ENCODE data around the gene ZIC1. TPM values are rescaled to one million over a fixed set of nuclear protein-coding genes. Genes with fewer than 3 reads are reported as not detected.

ZIC1 gene
- total RNA-seq, 3 donors from 2014 or later, result 0.48 TPM; not detected in 2

DNA sequence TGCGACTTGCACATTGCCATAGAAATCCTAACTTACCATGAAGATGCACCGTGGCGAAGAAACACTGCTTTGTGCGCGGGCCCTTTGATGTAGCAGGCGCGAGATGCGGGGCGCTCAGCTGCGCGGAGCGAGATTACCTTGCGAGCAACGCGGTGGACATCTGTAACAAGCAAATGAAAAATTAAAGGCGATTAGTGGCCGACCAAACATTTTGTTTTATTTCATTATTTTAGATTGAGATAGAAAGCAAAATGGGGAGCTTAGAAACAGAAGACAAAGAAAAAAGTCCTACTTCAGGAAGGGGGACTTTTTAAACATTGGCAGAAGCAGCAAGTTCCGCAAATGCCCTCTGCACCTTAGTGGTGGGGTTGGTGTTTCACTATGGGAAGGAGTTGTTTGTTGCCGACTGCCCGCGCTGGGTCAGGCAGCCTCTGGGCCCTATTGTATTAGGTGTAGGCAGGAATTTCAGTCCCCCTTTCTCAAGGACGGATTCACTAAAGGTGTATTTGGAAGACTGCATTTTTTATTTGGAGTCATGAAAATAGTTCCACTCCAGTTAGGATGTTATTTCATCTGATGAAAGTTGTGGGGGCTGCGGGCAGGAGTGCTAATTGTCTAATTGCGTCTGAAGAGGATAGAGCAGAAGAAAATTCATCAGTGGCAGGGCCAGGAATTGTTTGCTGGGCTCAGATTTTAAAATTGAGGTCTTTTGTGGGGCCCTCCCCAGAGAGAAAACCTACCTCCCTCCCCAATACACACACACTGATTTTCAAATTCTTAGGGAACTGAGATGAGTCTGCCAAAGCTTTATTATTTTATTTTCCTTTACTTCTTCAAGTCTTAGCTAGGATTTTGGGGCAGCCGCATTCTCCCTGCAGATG, 20.2 kb upstream of the ZIC1 start:
- Histone ChIP-seq H3K36me3 (ENCODE audit: low read depth) (no peaks in the 10 kb centered on the region), H3K4me1 (ENCODE audit: low read depth) (no peaks in the 10 kb centered on the region), H3K9me3 (no peaks in the 10 kb centered on the region), H3K4me3 (no peak overlapping the region)
- intact Hi-C loops (cut with DNase I, micrococcal nuclease), result no loop called here
- no peak for DNase-seq
- TF ChIP-seq, protein P1, sequence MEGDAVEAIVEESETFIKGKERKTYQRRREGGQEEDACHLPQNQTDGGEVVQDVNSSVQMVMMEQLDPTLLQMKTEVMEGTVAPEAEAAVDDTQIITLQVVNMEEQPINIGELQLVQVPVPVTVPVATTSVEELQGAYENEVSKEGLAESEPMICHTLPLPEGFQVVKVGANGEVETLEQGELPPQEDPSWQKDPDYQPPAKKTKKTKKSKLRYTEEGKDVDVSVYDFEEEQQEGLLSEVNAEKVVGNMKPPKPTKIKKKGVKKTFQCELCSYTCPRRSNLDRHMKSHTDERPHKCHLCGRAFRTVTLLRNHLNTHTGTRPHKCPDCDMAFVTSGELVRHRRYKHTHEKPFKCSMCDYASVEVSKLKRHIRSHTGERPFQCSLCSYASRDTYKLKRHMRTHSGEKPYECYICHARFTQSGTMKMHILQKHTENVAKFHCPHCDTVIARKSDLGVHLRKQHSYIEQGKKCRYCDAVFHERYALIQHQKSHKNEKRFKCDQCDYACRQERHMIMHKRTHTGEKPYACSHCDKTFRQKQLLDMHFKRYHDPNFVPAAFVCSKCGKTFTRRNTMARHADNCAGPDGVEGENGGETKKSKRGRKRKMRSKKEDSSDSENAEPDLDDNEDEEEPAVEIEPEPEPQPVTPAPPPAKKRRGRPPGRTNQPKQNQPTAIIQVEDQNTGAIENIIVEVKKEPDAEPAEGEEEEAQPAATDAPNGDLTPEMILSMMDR (IDR thresholded peaks at IDR 0.05), result no peak
- no peak for ATAC-seq

DNA sequence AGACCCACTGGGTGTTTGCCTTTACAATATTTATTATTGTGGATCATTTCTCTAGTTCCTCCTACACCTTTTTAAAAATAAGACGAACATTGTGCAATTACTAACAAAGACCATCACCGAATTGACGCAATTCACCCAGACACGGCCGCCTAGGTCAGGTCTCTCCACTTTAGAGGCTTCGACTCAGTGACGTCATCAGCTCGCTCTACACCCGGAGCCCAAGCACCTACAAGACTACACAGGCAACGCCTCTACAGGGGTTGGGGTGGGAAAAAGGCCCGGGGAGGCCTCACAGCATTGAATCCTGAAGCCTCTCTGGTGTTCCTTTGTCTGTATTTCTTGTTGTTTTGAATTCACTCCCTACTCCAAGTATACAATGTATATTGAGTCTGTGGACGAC, 19.4 kb upstream of the ZIC1 start:
- intact Hi-C loops (cut with DNase I, micrococcal nuclease), result no loop called here
- H3K9me3 ChIP-seq, result no peaks in the 10 kb centered on the region
- H3K36me3 ChIP-seq (ENCODE audit: low read depth), result no peaks in the 10 kb centered on the region

DNA sequence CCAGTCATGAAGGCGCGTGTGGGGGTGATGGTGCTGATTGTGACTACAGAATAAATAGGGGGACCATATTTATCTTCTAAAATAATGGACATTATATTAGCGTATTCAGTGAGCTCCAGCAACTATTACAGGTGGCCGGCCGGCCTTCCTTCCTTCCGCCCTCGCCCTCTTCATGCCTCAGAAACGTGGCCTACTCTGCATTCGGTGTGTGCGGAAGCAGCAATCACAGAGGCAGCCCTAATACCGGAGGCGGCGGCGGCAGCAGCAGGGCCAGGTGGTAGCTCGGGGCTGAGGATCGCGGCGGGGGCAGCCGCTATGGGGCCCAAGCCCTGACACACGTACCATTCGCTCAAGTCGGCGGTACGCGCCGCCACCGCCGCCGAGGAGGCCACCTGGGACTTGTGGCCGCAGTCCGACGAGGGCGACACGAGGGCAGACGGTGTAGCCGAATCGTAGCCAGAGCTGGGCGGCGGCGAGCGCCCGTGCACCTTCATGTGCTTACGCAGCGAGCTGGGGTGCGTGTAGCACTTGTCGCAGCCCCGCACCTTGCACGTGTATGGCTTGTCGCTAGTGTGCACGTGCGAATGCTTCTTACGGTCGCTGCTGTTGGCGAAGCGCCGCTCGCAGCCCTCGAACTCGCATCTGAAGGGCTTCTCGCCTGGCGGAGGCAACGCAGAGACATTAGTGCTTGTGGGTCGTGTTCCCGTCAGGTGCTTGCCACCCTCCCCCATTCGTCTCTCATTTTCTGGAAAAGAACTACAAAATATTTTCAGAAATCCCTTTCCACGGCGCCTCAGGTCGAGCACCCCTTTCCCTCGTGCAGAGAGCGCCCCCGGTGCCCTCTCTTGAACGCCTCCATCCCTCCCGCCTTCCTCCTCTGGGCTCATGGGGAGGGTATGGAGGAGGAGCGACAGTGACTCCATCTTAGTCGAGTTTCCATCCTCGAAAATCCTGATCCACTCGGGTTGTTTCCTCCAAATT, 18.3 kb upstream of the ZIC1 start:
- no peaks in the 10 kb centered on the region for H3K9me3 ChIP-seq
- no peaks in the 10 kb centered on the region for H3K36me3 ChIP-seq (ENCODE audit: low read depth)
- H3K4me3 ChIP-seq, result no peak overlapping the region
- H3K4me1 ChIP-seq (ENCODE audit: low read depth), result no peaks in the 10 kb centered on the region
- intact Hi-C loops (cut with DNase I, micrococcal nuclease), result no loop called here
- DNase-seq (no peak), ATAC-seq (no peak)
- TF ChIP-seq, protein P1 (IDR thresholded peaks at IDR 0.05), result no peak

More for the DNA sequence above, 19.4 kb upstream of the ZIC1 start:
- TF ChIP-seq, protein P1 (IDR thresholded peaks at IDR 0.05), result no peak
- DNase-seq, result no peak
- H3K4me1 ChIP-seq (ENCODE audit: low read depth), result no peaks in the 10 kb centered on the region
- no peak for ATAC-seq
- H3K4me3 ChIP-seq, result no peak overlapping the region

DNA sequence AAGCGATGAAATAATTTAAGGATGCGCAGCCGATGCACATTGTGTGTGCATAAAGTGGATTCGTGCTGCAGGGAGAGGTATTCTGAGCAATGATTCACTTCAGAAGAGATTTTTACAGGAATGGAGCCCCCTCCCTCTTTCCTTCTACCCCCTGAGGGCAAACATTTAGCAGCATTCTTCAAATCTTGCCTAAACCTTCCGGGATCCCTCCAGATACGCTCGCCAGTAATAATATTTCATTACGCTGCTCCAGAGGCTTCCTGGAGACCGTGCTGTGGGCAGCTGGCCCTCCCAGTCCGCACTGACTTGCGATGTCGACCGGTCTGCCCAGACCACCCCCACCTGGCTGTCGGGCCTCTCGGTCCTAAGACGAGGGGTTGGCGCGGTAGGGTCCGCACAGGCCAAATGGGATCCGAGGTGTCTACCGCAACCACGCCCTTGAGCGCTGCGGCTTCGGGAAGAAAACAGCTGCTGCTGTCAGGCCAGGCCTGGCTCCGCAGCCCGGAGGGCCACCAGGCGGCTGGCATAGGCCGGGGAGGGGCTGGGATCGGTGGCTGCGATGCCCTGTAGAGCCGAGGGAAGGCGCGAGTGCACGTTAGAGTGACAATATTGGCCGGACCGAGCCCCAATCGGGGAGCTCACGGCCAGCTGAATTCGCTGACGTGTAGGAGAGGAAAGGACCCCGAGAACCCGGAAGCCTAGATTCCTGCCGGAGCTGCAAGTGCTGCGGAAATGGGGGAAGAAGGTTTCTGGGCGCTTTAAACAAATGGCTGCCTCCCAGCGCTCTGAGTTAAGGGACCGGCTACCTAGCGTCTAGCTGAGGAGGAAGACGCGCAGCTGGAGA, 17.2 kb upstream of the ZIC1 start:
- ATAC-seq, result peak; percentile 54
- H3K4me1 ChIP-seq (ENCODE audit: low read depth), result no peaks in the 10 kb centered on the region
- intact Hi-C loops (cut with DNase I, micrococcal nuclease), result no loop called here
- no peaks in the 10 kb centered on the region for H3K36me3 ChIP-seq (ENCODE audit: low read depth)
- no peak overlapping the region for H3K4me3 ChIP-seq
- TF ChIP-seq, protein P1 (IDR thresholded peaks at IDR 0.05), result no peak
- no peak for DNase-seq
- H3K9me3 ChIP-seq, result no peaks in the 10 kb centered on the region

DNA sequence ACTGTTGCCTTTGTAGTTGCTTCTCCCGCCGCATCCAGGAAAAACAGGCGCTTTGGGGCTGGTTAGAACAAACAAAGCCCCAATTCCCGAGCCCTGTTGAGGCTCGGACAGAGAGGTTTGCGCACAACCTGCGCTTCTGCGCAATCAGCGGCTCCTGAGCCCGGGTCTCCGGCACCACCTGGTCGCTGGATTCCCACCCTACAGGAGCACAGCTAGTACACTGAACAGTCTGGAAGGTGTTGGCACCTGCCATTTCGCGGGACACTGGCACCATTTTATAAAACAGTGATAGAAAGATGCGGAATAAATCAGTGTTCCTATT, 16.6 kb upstream of the ZIC1 start:
- TF ChIP-seq, protein P1 (IDR thresholded peaks at IDR 0.05), result no peak
- DNase-seq (no peak), ATAC-seq (no peak)
- Histone ChIP-seq H3K4me3 (no peak overlapping the region), H3K36me3 (ENCODE audit: low read depth) (no peaks in the 10 kb centered on the region), H3K9me3 (no peaks in the 10 kb centered on the region), H3K4me1 (ENCODE audit: low read depth) (no peaks in the 10 kb centered on the region)
- intact Hi-C loops (cut with DNase I, micrococcal nuclease), result no loop called here
